H54 (cell line): ENCODE results near the gene CKB.

ENCODE experiments used
- DNase-seq: peaks from one replicate; pipeline ENCODE4 v3.0.0; 2011; ENCODE audit warnings: low spot score, mixed read lengths; ENCODE audit not compliant: insufficient read length
- FAIRE-seq: peaks from 3 replicates; lab custom pipeline; 2011; peaks lifted over from hg19 to GRCh38; lab: Jason Lieb, UNC
- POLR2A ChIP-seq: IDR thresholded peaks from 2 replicates; pipeline ENCODE4 v1.6.1; 2011; ENCODE audit warnings: low read depth, mild to moderate bottlenecking, low read length

Gene CKB

DNA sequence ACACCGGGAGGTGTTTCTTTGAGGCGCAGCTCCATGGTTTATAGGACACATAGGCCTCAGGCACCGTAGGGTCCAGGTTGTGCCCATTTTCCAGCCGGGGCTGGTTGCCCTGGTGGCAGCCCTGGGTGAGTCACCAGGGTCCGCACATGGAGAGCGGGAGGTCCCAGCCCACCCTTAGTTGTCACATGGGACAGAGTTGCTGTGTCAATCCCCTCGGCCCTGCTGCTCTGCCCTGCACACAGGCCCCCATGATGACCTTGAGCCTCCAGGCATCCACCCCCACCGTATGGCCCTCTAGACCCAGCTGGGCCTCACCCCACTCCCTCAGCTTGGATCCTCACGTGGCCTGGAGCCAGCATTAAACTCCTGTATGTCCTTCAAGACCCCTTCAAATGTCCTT, 14.1 kb upstream of the CKB start:
- TF ChIP-seq POLR2A, result no peak
- FAIRE-seq (no peak), DNase-seq (no peak)

DNA sequence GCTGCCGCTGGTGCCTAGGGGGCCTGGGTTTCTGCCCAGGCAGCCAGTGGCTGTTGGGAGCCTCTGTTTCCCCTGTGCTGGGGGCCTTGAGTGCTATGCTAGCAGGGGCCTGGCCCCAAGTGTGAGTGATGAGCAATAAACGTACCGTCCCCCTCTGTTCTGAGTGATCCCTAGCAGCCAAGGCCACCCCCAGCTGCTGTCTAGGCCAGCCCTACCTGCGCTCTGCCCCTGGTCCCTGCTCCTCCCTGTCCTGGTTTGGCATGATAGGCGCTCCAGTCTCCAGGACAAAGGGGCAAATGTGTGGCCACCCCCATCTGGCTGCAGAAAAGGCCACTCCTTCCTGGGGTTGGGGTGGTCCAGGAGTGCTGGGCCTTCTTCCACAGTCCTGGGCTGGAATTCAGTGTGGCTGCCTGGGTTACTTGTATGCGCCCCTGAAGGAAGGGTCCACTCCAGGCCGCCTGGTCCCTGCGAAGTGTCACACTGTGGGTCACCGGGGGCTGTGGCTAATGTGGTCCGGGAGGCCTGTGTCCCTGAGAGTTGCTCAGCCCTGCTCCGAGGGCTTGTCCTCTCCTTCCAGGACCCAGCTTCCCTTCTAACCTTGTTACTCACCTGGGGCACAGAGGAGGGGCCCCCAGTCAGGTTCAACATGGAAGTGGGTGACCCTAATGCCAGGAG, 13.4 kb upstream of the CKB start:
- DNase-seq, result no peak
- TF ChIP-seq POLR2A, result no peak
- FAIRE-seq, result no peak

DNA sequence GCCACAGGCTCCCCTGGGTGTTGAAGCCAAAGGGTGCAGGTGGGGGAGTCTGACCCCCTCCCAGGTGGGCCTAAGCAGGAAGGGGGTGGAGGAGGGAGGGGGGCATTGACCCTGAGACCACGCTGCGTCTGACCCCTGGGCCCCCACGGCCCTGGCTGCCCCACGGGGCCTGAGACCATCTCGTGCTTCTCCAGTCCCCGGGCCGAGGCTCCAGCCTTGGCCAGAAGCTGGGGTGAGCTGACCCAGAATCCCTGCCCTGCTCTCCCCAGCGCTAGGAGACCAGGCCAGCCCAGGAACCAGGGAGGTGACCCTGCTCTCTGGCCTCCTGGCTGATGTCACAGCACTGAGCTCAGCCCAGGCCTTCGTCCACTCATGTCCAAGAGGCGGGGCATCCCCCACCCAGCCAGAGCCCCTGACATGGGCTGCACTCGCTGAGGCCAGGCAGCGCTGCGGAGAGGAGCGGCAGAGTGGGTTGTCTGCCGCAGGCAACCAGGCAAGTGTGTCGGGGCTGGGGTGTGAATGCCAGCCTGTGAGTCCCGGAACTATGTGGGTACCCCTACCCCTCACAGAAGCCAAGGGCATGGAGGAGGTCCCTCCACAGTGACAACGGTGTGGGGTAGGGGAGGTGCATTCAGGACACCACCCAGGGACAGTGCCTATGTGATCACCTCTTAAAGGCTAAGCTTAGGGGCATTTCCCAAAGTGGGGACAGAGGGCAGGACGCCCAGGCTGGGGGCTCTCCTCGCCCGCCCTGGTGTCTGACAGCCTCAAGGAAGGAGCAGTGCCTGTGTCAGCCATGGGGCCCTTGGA, 12.7 kb upstream of the CKB start:
- DNase-seq, result no peak
- TF ChIP-seq POLR2A, result no peak
- FAIRE-seq, result no peak

DNA sequence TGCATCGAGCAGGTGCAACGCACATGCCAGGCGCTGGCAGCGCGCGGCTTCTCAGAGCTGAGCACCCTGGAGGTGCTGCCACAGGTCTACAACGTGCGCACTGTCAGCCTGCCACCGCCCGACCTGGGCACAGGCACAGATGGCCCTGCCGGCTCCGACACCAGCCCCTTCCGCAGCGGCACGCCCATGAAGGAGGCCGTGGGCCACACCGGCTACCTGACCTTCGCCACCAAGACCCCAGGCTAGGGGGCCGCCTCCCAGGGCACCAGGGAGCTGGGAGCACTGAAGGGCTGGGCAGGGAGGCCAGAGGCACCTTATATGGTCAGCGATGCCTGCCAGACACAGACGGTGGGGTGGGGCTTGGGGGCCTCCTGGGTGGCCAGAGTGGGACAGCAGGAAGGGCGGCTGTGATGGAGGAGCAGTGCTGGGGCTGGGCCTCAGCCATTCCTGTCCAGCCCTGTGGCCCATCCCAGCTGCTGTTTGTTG, 12.0 kb upstream of the CKB start:
- no peak for TF ChIP-seq POLR2A
- FAIRE-seq, result no peak

DNA sequence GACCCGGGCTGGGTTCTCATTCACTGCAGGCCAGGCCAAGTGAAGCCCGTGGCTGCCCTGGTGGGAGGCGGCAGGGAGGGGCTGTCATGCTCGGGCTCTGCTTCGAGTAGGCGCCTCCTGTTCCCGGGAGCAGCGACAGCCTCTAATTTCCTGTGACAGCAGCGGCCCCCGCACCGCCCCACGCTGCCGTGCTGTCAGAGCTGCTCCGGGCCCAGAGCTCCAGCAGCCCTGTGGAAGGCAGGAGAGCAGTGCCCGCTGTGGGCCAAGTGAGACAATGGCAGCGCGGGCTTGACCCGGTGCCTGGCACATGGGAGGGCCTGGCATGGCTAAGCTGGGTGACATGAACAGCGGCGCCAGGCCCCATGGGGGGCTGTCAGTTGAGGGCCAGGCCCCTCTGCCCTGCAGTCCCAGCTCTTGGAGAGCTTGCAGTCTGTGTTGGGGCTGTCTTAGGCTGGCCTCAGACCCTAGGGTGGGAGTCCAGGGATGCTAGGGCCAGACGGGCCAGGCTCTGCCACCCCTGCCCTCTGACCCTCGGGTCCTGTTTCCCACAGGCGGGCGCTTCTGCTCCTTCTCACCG, 11.5 kb upstream of the CKB start:
- FAIRE-seq, result no peak
- no peak for TF ChIP-seq POLR2A
- DNase-seq, result no peak

More for the DNA sequence above, 12.0 kb upstream of the CKB start:
- DNase-seq, result no peak

DNA sequence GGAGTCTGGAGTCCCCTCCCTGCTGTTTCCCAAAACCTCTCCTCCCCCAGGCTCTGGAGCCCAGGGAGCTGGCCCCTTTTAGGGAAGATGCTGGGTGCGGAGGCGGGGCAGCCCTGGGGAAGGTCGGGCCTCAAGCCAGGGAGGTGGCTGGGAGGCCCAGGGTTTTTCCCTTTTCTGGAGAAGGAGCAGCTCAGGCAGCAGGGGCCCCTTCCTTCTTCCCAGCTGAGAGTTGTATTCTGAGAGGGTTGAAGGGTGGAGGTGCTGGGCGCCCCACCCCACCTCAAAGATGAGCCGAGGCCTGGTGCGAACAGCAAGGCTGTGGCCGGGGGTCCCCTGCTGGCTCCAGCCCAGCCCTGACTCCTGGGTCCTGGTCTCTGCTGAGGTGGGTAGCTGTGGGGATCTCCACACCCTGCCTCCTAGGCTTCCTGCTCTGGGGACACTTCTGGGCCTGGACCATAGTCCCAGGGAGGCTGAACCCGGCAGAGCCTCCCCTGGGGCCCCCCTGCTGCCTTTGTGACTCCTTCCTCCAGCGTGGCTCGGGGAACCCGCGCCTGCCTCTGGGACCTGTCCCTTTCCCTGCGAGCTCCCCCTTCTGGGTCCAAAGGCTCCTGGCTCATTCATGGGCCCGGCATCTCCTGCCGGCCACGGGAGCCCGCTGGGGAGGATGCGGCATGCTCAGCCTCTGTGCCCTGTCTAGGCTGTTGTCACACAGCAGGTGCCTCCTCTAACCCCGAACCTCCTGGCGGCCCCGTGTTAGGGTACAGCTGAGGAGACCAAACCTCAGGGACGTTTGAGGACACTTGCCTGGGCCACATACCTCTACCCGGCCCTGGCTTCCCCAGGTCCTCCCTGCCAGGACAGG, 10.7 kb upstream of the CKB start:
- FAIRE-seq (no peak), DNase-seq (no peak)
- TF ChIP-seq POLR2A, result no peak

DNA sequence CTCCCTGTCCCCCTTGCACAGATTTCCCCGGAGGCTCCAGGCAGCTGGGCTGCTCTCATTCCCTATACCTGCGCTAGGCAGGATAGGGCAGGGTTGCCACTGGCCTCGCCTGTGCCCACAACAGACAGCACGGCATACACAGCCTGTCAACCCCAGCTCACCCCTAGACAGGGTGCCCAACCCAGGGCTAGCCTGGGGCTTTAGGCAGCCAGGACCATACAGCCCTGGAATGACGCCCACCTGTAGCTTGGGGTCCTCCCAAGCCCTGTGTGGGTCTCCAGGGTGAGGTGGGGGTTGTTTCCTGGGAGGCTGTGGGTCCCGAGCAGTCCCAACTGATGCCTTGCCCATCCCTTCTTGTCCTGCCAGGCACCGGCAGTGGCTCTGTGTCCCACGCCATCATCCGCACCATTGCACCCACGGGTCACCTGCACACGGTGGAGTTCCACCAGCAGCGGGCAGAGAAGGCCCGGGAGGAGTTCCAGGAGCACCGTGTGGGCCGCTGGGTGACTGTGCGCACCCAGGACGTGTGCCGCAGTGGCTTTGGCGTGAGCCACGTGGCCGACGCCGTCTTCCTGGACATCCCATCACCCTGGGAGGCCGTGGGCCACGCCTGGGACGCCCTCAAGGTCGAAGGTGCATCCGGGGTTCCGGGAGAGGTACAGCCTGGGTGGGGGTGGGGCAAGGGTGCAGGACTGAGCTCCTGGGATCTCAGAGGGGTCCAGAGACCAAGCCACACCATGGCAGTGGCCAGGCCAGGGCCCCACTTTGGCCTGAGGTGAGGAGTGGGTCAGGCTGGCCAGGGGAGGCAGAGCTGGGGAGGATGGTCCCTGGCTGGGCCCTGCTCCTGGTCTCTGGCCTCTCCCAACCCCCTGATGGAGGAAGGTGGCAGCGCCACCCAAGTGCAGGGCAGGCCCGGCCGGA, 9.8 kb upstream of the CKB start:
- FAIRE-seq (no peak), DNase-seq (no peak)
- TF ChIP-seq POLR2A, result no peak

DNA sequence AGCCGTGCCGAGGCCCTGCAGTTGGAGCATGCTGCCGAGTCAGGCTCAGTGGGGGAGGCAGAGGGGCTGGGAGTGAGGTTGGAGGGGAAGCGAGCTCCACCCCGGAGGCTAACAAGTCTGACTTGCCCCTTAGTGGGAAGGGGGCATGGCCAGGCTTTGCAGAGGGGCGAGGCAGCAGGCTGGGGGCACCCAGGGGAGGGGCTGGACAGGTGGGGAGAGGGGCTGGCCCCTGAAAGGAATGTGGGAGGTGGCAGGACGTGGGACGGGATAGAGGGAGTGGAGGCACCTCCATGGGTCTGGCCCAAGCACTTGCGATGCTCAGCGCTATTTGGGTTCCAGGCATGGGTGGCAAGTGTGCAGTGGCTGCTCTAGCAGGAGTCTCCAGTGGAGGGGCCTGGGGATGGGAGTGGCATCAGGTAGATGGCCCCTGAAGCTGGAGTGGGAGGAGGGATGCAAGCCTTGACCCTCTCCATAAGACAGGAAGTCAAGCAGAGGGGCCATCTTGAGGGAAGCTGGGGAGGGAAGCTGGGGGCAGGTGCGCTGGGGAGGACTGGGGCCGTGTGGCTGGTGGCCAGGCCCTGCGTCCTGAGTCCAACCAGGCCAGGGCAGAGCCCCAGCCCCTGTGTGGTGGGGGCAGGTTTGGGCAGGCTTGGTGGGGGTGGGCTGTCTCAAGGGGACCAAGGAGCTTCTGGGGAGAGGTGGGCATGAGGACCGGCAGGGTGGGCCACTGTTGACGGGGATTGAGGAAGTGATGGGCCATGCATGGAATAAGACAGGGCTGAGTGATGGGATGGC, 9.0 kb upstream of the CKB start:
- FAIRE-seq, result no peak
- no peak for DNase-seq
- TF ChIP-seq POLR2A, result no peak

DNA sequence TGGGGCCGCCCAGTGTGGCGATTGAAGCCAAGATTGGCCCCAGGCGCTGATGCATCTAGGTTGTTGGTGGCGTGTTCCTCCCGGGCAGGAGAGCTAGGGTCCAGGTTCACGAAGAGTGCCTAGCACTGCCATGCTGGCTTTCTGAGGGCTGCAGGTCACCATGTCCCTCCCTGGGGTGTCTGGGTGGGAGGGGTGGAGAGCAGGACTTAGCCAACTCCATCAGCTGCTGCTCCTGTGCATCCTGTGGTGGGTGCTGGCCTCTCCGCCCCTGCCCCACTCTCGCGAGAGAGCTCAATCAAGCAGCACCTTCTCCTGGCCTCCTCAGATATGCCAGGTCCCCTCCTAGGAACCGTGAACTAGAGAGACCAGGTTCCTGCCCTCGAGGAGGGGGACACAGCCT, 8.2 kb upstream of the CKB start:
- DNase-seq (no peak), FAIRE-seq (no peak)
- TF ChIP-seq POLR2A, result no peak

DNA sequence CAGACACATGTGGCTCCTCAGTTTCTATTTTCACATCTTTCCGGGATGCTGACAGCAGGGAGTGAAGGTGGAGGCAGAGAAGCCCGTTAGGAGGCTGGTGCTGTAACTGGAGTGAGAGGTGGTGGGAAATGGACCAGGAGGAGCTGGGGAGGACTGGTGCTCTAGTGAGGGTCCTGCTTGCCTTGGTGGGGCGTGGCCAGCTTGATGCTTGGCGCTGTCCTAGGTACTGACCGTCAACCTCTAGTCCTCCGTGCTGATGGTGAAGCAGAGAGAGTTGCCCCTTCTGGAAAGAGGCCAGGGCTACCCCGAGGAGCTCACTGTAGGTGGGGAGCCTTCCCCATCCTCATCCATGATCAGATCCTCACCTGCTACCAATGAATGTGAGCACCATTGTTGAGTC, 7.8 kb upstream of the CKB start:
- FAIRE-seq (no peak), DNase-seq (no peak)

DNA sequence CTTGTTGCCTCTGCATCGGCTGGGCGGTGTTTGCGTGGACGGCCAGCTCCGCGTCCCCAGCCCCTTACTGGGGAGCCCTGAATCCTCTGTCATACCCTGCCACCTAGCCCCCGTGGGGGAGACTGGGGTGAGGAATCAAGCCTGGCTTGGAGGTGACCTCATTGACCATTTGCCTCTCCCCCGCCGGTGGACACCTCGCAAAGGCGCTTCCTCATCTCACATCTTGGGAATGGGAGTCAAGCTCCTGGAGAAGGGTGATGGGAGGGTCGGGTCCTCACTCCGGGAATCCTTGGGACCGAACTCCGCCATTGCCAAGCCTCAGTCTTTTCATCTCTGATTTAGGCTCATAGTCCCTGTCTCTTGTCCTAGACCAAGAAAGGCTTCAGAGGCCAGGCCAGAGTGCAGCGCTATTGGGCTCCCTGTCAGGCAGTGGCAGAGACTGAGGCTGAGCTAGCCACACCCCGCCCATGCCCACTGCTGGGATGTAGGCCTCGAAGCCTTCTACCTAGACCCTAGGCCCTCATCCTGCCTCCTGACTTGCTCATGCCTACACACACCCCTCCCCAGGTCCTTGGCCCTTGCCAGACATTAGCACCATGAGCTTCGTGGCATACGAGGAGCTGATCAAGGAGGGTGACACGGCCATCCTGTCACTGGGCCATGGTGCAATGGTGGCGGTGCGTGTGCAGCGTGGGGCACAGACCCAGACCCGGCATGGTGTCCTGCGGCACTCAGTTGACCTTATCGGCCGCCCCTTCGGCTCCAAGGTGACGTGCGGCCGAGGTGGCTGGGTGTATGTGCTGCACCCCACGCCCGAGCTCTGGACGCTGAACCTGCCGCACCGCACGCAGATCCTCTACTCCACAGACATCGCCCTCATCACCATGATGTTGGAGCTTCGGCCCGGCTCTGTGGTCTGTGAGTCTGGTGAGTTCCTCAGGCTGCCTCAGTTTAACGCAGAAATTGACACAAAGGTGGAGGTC, 7.0 kb upstream of the CKB start:
- TF ChIP-seq POLR2A, result no peak
- DNase-seq, result no peak
- no peak for FAIRE-seq

More for the DNA sequence above, 7.8 kb upstream of the CKB start:
- no peak for TF ChIP-seq POLR2A
